HK-2 (cell line): ENCODE results near the gene FOXC1.

Experiments
- DNase-seq: peaks from one replicate; pipeline ENCODE4 v3.0.0-alpha.2; 2018; ENCODE audit not compliant: unreplicated experiment

The FOXC1 gene

GRCh38 chr6:1600063-1600763 is 9.5 kb upstream of the FOXC1 start:
- DNase-seq = no peak

DNA sequence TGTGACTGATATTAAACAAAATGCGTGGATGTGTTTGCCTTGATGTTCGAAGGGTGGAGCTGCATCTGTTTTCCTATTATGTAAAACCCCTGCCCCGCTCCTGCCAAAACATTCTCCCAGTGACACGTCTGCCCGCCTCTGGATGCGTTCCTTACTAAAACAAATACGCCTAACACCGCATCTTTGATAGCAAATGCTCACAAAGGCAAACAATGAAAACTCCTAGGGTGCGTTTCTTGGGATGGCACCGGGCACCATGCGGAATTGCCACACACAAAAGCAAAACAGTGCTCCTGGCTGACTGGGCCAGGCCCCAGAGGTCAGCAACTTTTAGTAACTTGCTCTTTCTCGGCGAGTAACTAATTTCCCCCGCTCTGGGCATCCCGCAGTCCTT is 9.0 kb upstream of the FOXC1 start:
- DNase-seq = no peak

GRCh38 chr6:1601158-1602048 is 8.3 kb upstream of the FOXC1 start:
- no peak for DNase-seq

- no peak for DNase-seq
Observed at GRCh38 chr6:1602049-1602713, 7.5 kb upstream of the FOXC1 start.

DNA sequence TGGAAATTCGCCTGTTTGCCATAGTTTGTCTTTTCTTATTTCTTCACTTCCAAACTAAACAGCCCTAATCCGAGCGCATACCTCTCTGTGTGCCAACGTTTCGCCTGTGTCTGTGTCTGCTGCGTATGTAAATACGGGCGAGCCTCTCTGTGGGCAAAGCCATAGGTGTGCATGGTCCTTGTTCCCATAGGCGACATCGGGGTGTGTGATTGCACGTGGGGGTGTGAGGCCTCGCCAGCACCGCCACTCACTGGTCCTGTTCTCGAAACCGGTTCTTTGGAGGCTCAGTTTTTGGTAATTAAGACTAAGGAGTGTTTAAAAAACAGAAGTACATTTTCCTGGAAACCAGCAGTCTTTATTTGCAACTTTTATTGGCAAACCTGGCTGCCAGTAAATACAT is 6.0 kb upstream of the FOXC1 start:
- no peak for DNase-seq

GRCh38 chr6:1604158-1605003 is 5.3 kb upstream of the FOXC1 start:
- DNase-seq = peak; percentile 77

GRCh38 chr6:1605004-1605892 is 4.5 kb upstream of the FOXC1 start:
- DNase-seq = no peak

GRCh38 chr6:1605893-1606779 is 3.6 kb upstream of the FOXC1 start:
- no peak for DNase-seq

DNA sequence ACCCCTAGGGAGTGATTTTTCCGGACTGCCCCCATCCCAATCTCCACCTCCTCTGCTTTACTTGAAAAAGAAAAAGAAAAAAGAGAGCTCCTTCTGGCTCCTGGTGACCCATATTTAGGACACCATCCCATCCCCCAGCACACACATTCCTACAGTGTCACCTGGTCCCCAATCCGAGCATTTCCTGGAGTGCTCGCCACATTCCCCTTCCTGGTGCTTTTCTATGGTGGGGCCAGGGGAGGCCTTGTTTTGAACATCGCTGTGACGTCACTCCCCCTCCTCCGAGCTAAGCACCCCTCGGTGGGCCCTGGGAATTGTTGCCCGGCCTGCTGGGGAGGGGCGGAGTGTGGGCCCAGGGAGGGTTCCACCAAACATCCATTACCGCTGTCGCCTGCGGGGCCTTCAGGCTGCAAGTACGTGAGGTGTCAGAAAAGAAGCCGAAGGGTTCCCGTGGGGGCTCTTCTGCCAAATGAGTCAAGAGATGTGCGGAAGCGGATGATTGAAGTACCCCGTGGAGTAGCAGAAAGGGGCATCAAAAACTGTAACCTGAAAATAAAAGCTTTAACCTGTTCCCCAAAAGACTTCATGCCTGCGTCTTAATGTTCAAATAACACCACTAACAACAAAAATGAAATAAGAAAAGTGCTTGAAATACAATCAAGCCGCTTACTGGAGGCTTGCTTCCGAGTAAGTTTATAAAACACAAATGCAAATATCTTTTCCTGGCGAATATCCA is 2.8 kb upstream of the FOXC1 start:
- no peak for DNase-seq

DNA sequence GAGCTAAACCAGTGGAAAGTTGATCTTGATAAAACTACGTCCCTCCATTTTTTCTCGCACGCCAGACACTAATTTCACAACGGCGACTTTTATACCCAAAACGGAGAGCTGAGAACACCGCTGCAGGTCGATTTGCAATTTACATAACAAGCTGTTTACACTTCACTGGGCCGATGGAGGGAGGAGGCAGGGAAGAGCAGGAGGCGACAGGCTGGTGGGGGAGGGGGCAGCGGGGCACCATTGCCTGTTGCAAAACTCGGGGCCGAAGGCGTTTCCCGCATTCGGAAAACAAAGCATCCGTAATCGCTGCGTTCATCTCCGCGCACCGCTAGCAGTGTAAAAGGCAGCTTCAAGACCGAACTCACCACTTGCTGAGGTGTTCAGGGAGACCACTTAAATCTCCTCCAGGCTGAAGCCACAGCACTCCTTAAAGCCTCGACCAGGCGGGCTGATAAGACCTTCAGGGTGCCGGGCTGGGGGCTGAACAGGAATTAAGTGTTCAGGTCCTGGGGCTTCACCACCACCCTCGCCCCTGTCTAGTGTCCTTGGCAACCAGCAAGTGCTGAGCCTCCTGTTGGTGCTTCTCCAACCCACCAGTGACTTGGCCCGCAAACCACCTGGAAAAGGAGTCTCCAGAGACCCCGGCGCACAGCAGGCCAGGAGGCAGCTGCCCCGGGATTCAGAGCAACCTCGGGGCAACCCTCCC is 2.0 kb upstream of the FOXC1 start:
- no peak for DNase-seq

DNA sequence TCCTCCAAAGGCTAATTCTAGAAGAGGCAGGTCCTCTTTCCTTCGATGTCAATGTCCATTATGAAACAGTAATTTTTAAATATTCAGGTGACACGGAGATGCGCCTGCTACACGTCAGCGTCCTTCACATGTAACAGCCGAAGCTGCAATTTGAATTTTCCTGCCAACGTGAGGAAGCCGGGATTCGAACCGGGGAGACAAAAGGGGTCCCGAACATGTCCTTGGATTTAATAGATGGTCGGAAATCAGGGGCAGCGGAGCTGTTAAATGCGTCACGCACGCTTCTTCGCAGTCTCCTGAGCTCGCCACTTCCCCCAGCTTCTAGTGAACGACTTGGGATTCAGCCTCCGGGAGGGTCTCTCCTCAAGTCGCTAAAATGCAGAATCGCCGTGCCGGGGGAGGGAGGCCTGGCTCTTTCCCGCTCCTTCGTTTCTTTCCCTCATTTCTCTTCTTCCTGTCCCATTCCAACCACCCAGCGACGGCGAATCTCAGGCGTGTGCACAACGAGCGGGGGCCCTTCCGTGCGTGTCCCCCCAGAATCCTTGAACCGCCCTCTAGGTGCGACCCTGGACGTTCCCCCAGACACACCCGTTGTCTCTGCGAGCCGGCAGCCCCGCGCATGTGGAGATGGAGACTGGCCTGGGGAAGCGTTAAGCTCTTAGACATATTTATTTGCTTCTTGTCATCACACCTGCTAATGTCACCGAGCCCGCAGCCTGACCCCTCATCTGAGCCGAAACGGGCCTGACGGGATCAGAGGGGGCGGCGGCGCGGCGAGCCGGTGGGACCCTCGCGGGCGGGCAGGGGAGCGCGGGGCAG is 1.3 kb upstream of the FOXC1 start:
- DNase-seq = no peak

DNA sequence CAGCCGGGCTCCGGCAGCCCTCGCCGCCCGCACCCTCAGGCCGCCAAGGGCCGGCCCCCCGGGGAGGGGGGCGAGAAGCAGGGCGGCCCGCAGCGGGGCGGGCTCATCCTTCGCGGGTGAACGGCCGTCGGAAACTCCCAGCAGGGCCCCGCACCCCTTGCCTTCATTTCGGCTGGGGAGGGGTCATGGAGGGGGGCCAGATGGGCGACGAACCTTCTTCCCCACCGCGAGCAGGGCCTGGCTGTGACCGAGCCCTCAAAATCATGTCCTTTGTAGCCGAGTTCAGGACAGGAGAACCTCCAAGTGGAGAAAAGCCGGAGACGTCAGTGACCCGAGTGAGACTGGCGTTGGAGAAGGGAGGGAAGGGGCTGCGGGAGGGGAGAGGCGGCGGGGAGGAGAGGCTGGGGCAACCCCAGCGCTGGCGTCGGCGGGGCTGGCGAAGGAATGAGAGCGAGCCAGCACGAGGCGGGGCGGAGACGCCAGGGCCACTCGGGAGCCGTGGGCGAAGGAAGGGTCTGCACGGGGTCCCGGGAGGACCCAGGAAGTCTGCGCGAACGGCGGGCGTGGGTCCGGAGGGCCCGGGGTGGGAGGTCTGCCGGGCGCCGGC is 571 bp upstream of the FOXC1 start:
- DNase-seq = peak; percentile 66

- DNase-seq = peak; percentile 66
Observed at GRCh38 chr6:1610497-1611321, 994 bp downstream of the FOXC1 start.

- DNase-seq = no peak
Observed at GRCh38 chr6:1611322-1611571, 1.5 kb downstream of the FOXC1 start.

GRCh38 chr6:1611572-1612298 is 2.0 kb downstream of the FOXC1 start:
- peak; percentile 63 for DNase-seq
